Stimulated activated CD8-positive, alpha-beta memory T cell treated with anti-CD3 and anti-CD28 coated beads, Interleukin-12 subunit alpha, Interleukin-12 subunit beta, amount 100 ng/mL, for 24 hours (primary cell): ENCODE data around the gene FBXO41.

Experiments
- DNase-seq: peaks from one replicate; pipeline ENCODE4 v3.0.0-alpha.2; 2020; ENCODE audit errors: extremely low read depth

FBXO41 gene

DNA sequence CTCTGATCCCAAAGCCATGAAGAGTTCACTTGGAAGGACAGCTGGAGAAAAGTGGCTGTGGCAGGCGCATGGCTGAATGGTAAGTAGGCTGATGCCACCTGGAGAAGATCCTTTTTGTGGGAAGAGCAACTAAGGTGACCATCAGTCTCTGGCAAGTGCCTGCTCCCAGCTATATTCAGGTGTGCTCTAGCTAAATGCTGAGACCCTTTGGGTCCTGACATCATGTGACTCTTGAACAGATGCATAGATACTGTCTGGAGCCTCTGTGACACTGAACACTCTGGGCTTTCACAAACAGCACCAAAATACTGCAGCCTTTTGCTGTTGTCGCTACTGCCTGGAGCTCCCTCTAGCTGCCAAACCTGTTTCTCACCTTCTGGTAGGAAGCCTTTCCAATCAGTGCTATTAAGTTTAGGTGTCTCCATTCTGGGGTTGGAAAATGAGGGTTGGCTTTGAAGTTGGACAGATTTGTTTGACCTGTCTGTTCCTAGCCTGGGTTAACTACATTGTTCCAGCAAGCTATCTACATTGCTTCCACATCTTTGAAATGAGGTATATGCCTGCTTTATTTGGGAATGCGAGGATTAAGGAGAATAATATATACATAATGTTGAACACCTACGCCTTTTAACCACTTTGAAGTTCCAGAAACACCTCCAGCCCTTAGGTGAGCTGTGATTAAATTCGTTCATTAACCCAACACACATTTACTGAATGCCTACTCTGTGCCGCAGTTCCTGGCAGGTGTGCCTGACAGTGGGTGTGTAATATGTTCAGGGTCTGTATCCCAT lies 6.0 kb upstream of the FBXO41 start:
- no peak for DNase-seq

DNA sequence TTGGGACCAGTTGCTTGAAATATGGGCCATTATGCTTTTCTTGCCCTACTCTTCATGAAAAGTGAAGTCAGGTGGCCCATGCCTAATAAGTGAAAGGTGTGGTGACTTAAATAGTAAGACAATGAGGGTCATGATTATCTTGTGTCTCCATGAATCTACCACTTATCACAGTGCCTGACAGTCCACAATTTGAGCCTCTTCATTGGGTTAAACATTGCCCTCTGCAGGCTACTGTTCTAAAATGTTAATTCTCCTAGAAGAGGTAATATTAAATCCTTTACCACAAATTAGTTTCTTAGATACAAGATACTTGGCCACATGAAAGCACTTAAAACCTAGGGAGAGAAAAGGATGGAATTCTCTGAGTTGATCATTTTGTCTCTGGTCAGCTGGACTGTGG lies 5.0 kb upstream of the FBXO41 start:
- no peak for DNase-seq

DNA sequence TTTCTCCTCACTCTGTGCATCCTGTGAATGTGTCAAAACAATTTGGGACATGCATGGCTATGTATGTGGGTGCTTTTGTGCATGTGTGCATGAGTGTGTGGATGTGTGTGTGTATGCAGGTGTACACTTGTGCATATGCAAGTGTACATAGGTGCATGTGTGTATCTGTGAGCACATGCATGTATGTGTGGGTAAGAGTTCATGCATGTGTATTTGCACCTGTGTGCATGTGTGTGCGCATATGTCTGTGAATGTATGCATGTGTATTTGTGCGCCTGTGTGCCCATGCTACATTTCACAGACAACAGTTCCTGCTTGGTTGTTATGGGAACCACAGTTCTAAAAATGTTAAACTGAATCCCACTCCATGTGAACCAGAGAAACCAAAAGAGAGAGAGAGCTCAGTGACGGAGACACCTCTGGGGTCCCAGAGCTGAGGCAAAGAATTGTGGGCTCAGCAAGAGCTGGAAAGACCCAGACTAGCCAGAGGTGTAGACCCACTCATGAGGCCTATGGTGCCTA lies 1.9 kb upstream of the FBXO41 start:
- no peak for DNase-seq

DNA sequence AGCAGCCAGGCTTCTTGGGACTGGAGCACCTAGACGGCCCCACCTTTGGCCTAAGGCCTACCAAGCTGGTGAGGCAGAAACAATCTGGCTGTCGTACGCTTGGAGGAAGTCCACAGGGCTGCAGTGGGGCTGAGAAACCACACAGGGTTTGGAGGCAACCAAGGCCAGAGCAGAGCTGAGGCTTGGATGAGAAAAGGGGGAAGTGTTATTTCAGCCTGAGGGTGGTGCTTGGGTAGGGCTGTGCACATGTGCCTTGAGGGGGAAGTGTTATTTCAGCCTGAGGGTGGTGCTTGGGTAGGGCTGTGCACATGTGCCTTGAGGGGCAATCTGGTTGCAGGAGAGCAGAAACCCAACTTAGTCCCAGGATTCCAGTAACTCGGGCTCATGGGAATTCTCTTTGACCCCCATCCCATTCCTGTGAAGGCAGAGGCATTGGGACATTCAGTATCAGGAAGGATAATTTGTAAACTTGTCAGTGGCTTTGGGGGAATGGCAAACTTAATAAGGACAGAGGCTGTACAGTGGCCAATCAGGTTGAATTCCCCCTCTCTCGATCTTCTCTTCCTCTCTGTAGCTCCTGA lies 971 bp upstream of the FBXO41 start:
- DNase-seq = no peak

DNA sequence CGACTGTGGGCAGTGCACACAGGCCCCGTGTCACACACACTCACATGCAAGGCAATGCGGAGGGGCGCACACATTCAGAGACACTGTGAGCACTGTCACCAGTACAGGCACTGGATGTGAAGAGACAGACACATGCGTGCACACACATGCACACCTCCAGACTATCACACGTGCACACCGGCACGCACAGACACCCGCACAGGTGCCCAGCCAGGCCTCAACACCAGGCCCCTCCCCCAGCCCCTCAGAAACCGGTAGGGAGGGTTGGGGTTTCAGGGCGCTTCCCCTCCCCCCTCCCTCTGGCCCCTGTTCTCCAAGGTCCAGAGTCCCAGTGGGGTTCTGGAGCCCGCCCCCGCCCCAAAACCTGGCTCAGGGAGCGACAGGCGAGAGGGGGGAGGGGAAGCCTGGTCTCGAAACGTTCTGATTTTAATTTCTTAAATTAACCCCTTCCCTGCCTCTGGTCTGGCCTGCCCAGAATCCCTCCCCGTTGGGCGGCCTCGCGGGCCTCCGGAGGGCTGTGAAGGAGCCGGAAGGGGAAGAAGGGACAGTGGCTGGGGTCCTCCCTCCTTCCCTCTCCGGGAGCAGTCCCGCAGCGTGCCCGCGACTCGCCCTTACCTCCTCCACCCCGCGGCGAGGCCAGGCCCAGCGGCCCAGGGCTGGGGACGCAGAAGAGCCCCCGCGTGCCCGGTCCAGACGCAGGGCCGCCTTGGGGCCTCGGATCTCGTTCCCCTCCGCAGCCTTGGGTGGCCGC lies 558 bp downstream of the FBXO41 start:
- DNase-seq = no peak

DNA sequence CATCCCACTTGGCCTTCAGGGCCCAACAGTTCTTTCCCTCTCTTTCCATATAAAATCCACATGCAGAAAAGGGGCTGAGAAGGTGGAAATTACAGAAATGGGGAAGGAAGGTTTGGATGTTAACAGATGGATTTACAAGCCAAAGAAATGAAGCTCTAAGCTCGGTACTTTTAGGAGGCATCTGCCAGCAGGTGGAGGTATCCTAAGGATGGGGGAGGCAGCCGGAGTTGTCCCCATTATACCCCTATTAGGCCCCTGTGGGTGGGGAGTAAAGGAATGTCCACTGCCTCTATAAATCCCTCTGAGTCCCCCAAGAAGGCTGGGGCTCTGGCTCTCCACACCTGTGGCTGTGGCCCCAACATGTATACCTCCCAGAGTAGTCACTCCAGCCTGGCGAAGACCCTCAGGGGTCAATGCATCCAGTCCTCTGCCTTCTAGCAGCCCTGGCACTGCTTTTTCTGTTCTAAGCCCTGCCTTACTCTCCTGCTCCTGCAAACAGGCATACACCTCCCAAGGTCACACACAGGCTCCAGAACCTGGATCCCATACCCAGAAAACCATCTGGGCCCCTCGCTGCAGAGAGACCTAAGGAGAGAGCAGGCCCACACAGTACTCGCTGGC lies 1.2 kb downstream of the FBXO41 start:
- no peak for DNase-seq

DNA sequence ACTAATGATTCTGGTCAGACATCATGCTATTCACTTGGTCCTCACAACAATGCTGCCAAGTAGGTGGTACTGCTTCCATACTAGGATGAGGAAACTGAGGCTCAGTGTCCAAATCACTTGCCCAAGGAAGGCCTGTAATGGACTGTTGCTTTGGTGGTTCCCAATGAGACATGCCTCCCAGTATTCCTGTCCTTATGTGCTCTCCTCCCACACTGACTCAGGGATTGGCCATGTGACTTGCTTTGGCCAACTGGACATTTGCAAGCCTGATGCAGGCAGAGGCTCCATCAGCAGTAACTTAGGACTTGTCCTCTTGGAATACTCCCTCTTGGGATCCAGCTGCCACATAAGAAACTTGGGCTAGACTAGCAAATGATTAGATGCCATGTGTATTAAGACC lies 3.0 kb downstream of the FBXO41 start:
- DNase-seq = no peak

DNA sequence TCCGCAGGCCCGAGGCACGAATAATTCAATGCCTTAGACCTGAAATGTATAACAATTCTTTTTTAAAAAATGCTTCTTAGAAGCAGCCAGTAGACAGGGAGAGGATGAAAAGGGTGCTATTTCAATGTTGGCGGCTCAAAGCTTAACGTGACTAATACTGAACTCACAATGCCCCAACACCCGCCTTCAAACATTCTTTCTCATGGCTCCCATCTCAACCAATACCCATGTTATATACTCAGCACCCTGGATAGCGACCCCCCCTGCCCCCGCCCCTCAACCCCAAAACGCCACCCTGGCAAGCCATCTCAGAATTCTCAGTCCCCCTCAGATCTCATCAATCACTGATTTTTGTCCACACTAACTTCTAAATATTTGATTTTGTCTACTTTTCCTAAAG lies 4.4 kb downstream of the FBXO41 start:
- no peak for DNase-seq

DNA sequence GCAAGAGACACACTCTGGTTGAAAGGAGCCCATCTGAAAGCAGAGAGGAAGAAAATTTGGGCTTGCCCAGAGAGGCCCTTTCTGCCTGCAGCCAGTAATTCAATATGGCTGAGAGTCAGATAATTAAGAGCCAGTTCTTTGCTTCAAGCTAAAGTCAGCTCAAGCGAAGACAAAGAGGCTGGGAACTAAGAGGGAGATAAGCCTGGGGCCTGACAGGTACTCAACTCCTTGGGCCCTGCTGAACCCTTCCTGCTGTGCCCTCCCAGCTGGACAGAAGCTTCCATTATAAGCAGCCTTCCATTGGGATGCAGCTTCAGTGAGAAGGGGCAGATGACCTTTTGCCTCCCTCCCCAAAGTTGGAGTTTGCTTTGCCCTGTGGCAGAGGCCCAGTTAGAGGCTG lies 12.0 kb downstream of the FBXO41 start:
- DNase-seq = no peak

DNA sequence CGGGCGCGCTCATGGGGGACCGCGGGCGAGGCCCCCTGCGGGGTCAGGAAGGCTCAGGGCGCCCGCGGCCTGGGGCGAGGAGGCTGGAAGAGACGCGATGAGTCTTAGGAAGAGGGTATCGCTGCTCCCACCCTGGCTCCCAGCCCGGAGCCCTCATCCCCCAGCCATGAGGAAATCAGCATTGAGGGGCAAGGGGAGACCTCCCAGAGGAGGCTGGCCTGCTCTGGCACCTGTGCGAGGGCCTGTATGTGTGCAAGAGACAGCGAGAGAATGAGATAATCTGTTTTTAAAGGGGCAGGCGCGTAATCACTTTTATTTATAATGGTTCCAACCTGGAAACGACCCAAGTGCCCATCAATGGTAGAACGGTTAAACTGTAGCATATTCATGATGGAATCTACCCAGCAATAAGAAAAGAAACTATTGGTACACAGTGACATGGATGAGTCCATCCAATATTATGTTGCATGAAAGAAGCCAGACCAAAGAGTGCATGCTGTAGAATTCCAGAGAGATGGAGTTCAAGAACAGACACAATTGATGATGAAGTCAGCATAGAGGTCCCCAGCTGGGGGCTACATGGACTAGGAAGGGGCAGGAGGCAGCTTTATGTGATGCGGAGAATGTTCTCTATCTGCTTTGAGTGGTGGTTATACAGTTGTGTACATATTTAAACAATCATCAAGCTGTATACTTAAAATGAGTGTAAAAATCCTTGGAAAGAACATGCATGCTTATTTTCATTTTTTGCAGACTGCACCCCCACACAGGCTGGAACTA lies 14.4 kb downstream of the FBXO41 start:
- no peak for DNase-seq

DNA sequence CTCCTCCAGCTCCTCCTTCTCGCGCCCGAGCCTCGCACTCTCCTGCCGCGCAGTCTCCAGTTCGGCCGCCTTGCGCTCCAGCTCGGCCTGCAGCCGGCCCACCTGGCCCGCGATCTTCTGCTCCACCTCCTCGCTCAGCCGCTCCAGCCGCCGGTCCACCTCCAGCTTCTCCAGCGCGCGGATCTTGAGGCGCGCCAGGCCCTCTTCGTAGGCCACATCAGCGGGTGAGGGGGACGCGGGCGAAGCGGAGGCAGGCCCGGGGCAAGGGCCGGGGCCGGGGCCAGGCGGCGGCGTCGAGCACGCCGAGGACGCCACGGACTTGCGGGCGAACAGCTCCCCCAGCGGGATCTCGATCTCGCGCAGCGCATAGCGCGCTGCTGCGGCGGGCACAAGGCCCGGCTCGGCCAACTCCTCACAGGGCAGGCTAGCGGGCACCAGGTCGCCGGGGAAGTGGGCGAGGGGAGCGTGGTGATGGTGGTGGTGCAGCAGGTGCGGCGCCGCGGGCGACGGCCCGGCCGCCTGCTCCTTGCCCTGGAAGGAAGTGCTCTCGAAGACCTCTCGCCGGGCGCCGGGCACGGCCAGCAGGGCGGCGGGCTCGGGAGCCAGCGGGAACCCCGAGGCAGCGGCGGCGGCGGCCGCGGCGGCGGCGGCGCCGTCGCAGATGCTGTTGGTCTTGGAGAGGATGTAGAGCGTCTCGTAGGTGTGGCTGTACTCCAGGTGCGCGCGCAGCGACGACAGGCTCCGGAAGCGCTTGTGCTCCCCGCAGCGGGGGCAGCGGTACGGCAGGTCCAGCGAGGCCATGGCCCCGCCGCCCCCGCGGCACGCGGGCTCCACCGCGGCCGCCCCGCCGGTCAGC lies 15.2 kb downstream of the FBXO41 start:
- DNase-seq = no peak

DNA sequence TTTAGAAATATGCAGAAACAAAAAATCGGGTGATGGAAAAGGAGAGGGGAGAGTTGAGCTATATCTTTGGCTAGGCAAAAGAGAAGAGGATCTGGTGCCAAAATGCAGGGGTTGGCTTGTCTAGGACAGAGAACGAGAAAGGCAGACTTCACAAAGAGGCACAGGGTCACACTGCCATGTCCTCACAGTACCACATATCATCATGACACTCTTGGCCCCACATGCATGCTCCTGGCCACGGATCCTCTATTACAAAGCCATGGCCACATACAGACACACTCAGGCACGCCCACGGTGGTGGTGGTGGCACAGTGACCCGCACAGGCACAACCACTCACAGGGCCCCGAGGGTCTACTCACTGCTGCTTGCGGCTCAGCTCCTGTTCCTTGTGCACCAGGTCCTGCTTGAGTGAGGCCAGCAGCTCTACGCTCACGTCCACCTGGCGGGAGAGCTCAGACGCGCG lies 15.9 kb downstream of the FBXO41 start:
- DNase-seq = no peak

DNA sequence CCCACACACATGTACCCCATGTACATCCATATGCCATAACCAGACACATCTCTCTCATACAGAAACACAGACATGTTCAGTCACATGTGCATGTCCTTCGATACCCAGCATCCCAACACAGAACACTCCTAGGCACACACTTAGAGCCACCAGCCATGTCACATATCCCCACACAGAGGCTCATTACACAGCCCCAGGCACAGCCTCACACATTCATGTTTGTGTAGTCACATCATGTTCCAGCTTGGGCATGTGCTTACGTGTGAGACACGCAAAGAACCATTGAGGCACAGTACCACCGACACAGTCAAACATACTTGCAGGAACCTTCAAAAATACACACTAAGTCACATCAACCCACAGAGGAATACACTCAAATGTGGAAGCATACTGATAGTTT lies 17.3 kb downstream of the FBXO41 start:
- DNase-seq = no peak

DNA sequence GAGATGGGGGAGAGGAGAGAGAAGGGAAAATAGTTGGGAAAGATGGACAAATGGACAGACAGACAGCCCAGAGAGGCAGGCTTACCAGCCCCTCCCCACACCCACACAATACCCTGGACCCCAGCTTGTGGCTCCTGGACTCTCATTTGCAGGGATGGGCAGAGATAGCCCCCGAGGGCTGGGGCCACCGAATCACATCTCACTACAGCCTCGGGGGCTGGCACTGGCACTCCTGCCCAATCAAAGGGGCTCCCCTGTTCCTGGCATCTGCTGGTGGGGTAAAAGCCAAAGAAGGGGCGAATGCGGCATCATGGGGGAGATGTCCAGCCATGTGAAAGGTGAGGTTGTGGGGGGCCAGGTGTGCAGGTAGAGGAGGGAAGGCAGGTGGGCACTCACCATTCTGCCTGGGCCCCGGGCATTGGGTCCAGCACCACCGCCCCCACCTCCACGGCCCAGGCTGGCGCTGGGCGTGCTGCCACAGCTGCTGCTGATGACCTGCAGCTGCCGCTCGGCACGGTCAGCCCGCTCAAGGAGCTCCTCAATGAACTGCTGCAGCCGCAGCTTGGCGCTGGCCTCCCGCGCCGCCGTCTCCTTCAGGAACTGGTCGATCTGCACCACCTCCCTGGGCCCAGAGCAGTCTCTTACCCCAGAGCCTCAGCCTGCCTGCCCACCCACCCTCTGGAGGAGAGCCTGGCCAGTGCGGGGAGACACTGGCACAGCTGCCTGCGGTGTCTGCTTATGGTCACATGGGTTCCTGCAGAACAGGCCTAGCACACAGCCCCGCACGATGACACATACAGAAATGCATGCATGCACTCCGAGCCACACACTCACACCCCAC lies 18.0 kb downstream of the FBXO41 start:
- DNase-seq = no peak

DNA sequence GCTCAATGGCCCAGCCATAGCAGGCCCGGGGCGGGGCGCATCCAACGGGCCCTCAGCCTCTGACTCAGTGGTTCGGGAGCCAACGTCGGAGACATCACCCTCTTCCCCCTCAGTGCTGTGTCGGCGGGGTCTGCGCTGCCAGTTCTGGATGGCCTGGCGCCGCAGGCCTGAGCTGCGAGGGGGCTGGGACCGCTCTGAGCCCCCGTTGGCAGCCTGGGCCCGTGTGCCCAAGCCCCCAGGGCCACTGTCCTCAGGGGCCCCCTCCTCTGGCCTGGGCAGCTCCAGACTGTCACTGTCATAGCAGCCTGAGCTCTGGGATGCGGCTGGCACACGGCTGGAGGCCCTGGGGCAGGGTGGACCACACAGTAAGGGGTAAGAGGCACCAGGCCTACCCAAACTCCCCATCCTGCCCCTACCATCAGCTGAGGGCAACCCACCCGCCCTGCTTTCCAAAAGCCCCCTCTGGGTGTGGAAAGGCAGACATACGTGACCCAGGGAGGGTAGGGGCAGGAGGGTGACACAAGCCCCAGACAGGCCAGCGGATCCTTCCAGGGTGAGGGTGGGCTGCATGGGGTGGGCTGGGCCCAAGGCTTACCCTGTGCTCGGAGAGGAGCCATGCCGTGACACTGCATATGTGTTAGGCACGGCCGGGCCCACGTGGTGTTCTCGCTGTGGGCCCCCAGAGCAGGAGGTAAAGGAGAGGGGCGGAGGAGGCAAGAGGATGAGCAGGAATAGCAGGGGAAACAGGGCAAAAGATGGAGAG lies 18.8 kb downstream of the FBXO41 start:
- no peak for DNase-seq

DNA sequence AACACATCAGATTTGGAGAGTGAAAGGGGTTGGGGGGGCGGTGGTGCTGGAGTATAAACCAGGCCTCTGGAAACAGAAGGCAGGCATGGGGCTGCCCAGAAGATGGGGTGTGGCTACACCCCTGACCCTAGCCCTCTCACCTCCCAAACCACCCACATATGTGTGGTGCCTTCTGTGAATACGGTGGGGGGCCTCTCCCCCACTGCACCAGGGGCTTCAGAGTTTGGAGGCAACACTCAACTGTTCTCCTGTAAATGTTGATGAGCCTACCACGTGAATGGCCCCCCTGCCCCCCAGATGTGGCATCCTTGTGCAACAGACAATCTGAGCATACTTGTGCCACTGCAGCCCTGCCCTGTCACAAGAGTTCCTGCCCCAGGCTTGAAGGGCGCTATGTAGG lies 19.5 kb downstream of the FBXO41 start:
- DNase-seq = no peak

DNA sequence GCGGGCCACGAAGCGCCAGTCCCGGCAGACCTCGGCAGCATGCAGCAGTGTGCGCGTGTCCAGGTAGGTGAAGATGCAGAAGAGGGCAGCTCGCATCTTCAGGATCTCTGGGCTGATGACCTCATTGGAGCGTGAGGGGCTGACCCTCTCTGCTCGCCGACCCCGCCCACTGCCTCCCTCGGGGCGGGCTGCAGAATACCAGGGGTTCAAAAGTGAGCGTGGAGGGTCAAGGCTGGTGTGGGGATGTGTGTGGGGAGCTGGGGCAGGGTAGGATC lies 20.0 kb downstream of the FBXO41 start:
- DNase-seq = no peak

DNA sequence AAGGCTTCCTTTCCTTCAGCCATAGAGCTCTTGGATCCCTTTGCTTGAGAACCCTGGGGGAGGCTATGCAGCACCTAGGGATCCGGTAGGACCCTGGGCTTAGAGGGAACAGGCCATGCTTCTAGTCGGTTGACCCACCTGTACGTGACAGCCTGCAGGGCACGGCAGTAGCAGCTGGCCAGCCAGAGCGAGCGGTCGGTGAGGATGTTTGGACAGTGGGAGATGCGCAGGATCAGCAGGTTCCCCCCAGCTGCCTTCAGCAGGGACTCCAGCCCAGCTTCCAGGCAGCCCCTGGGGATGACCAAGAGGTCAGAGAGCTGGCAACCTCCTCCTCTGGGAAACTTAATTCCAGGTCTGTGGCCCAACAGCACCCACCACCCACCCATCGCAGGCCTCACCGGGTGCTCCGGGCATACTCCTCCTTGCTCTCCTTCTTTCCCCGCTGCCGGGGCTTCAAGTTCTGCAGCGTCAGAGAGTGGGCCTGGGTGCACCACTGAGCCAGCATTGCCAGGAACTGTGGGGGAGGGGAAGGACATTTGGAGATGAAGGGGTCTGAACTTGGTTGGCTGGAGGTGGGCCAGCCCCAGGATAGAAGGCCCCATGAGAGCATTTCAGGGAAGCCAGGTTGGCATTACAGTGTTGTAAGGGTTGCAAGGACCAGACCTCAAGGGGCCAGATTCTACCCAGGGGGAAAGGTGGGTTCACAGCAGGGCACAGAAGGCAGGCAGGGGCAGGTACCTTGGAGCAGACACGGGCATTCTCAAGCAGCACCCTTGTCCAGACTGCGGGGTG lies 20.5 kb downstream of the FBXO41 start:
- no peak for DNase-seq
